Measurements from ENCODE around the gene TCF4.

GRCh38 chr18:55309249-55309648 lies 278.7 kb downstream of the TCF4 start:
- TF ChIP-seq CTCF (IDR thresholded peaks at IDR 0.05) (no peak), EZH2 (IDR thresholded peaks at IDR 0.05; ENCODE audit: borderline replicate concordance, insufficient read depth, low read depth, low read length, poor library complexity, severe bottlenecking) (no peak)

Data from B cell (primary cell).